Kidney (tissue), 14 donors: Measurements from ENCODE around the gene FN1. TPM values are rescaled to one million over a fixed set of nuclear protein-coding genes. Genes with fewer than 3 reads are reported as not detected.

Experiments used
- DNase-seq, 5 donors: peaks; one replicate each; pipeline ENCODE4 v3.0.0-alpha.2; 2013 to 2020
- FAIRE-seq: peaks from 2 replicates; lab custom pipeline; 2012; peaks lifted over from hg19 to GRCh38; lab: Jason Lieb, UNC
- H3K27ac ChIP-seq, 2 donors: one replicate each; pipeline ENCODE4 v1.7.0; 2013; ENCODE audit warnings: low read depth in 2 of 2, low read length in 2 of 2, inconsistent platforms in 1 of 2
- H3K27me3 ChIP-seq: one replicate; pipeline ENCODE4 v1.7.1; 2013; ENCODE audit warnings: low read length, inconsistent platforms; ENCODE audit not compliant: control insufficient read depth, insufficient read depth
- H3K36me3 ChIP-seq, 3 donors: one replicate each; pipeline versions ENCODE4 v1.7.0 to v1.7.1; 2013; ENCODE audit warnings: low read length in 3 of 3, control low read depth in 1 of 3, inconsistent platforms in 1 of 3; ENCODE audit not compliant: insufficient read depth in 3 of 3, control insufficient read depth in 2 of 3
- H3K4me1 ChIP-seq, 3 donors: one replicate each; pipeline versions ENCODE4 v1.7.0 to v1.7.1; 2013; ENCODE audit warnings: low read length in 3 of 3, inconsistent platforms in 1 of 3, low read depth in 1 of 3; ENCODE audit not compliant: control insufficient read depth in 2 of 3, insufficient read depth in 2 of 3
- H3K4me3 ChIP-seq, 3 donors: one replicate each; pipeline versions ENCODE4 v1.7.0 to v1.8.1; 2013; ENCODE audit warnings: low read length in 3 of 3, control low read depth in 1 of 3, inconsistent platforms in 1 of 3
- H3K9ac ChIP-seq, 3 donors: one replicate each; pipeline versions ENCODE4 v1.7.0 to v1.7.1; 2013; ENCODE audit warnings: low read length in 3 of 3, control low read depth in 1 of 3, inconsistent platforms in 1 of 3
- H3K9me3 ChIP-seq, 3 donors: one replicate each; pipeline versions ENCODE4 v1.7.0 to v1.7.1; 2013; ENCODE audit warnings: low read length in 3 of 3, control low read depth in 1 of 3, inconsistent platforms in 1 of 3; ENCODE audit not compliant: control insufficient read depth in 2 of 3, insufficient read depth in 1 of 3
- CTCF ChIP-seq: IDR thresholded peaks from 3 replicates; pipeline ENCODE4 v1.5.1; 2012; ENCODE audit warnings: mild to moderate bottlenecking, moderate library complexity, borderline replicate concordance; ENCODE audit not compliant: insufficient read depth; ENCODE audit errors: extremely low read depth
- intact Hi-C: fragments of 100-400 bp; cut with DNase I; formaldehyde crosslinking; loops from one replicate; pipeline ENCODE4 v1.11.1; 2022
- polyA plus RNA-seq: library from polyadenylated mRNA; stranded (reverse); fragments of 350-450 nt; fragmentation: Illumina TruSeq; extraction: RNeasy Lipid Tissue Mini Kit (QIAGEN cat#74804); gene quantifications from one replicate; pipeline ENCODE4 v1.2.3, GENCODE V29; 2014; ENCODE audit warnings: low read depth, low replicate concordance; ENCODE audit not compliant: insufficient read depth
- total RNA-seq: library from RNA; stranded (reverse); fragmentation: NEBNext Ultra II Directional; extraction: Animal tissue kit (Norgen Biotek cat#: 25700); gene quantifications from one replicate; pipeline ENCODE4 v1.2.1, GENCODE V29; 2021
- donor health status: control.
- donor health status: control.
- donor health status: control.
- donor health status: control.
- donor health status: control.
- donor health status: DM: yes; HTN: yes; CAD: no.
- donor health status: Normal renal cell carcinoma (clear cell type).

Gene FN1
- total and polyA plus RNA-seq, 2 donors from 2014 or later: 92.1 to 289 TPM

- DNase-seq (no peak), FAIRE-seq (no peak)
- intact Hi-C loops: no loop called here
- Histone ChIP-seq H3K27ac (no peak overlapping the region), H3K9me3 (no peaks in the 10 kb centered on the region), H3K9ac (no peak overlapping the region), H3K4me3 (no peak overlapping the region), H3K27me3 (no peaks in the 10 kb centered on the region), H3K36me3 (peaks cover 0 to 4% (median 0%) of the 10 kb centered on the region in 3 donors), H3K4me1 (peaks cover 0 to 5% (median 2%) of the 10 kb centered on the region in 3 donors)
- TF ChIP-seq CTCF: no peak
Measured at GRCh38 chr2:215431290-215431689, 4.6 kb downstream of the FN1 start.

- no peaks in the 10 kb centered on the region for H3K9me3 ChIP-seq
- no peak overlapping the region for H3K27ac ChIP-seq
- DNase-seq (no peak), FAIRE-seq (no peak)
- intact Hi-C loops: no loop called here
- no peak overlapping the region for H3K9ac ChIP-seq
- H3K4me1 ChIP-seq: peaks cover 0 to 3% (median 0%) of the 10 kb centered on the region in 3 donors
- peaks cover 0 to 4% (median 0%) of the 10 kb centered on the region in 3 donors for H3K36me3 ChIP-seq
- H3K27me3 ChIP-seq: no peaks in the 10 kb centered on the region
- no peak overlapping the region for H3K4me3 ChIP-seq
- no peak for TF ChIP-seq CTCF
Measured at GRCh38 chr2:215430528-215431187, 5.2 kb downstream of the FN1 start.

- no peak overlapping the region for H3K9ac ChIP-seq
- H3K27me3 ChIP-seq: no peaks in the 10 kb centered on the region
- H3K4me3 ChIP-seq: no peak overlapping the region
- H3K9me3 ChIP-seq: no peaks in the 10 kb centered on the region
- no peaks in the 10 kb centered on the region for H3K4me1 ChIP-seq
- TF ChIP-seq CTCF: no peak
- peaks cover 0 to 4% (median 0%) of the 10 kb centered on the region in 3 donors for H3K36me3 ChIP-seq
- no peak for FAIRE-seq
- no peak overlapping the region for H3K27ac ChIP-seq
- intact Hi-C loops: no loop called here
- DNase-seq: no peak
Measured at GRCh38 chr2:215429424-215429823, 6.4 kb downstream of the FN1 start.
